ENCODE results near the gene TMEM44. TPM values are rescaled to one million over a fixed set of nuclear protein-coding genes. Genes with fewer than 3 reads are reported as not detected.
"Not testable (repeated sequence)": the region's sequence is repeated elsewhere in the genome, so short reads cannot be mapped to it uniquely, and the experiment has no call there.

TMEM44 gene
- total RNA-seq, 1 experiment from 2014 or later, result 70.1 TPM

DNA sequence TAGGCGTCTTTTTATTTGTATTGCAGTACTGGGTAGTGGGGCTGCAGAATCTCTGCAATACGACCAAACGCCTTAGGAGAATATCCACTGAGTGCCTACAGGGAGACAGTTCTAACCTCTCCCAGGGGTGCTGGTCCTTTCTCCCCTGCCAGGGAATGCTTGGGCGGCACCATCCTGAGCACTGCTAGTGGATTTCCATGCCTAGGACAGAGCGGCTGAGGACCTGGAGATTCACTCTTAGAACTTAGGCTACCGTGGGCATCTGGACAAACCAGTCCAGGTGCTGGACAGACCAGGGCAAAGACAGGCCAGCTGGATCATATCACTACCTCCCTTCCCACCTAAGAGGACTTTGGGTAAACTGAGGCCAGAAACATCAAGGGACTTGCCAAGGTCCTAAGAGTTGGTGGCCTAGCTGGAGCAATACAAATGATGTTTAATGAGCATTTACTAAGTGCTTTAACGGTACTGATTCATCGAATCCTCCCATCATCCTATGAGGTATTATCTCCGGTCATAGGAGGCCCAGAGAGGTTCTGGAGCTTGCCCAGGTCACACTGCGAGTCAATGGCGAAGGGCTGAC lies 902 bp downstream of the TMEM44 start:
- peak; percentile 40; the same call in 1 of the 2 replicates for ATAC-seq
- H3K9me3 ChIP-seq (ENCODE audit: control insufficient read depth, insufficient read depth, low read depth, low read length), result peaks cover 13% of the 10 kb centered on the region; the same call in 1 of the 2 replicates
- H3K27me3 ChIP-seq (ENCODE audit: control insufficient read depth, insufficient read depth, low read length), result no peaks in the 10 kb centered on the region
- BruUV-seq (replicated peaks), result TSS peak; percentile 71
- POLR2A ChIA-PET, result no interaction called here
- no peak for TF ChIP-seq POLR2AphosphoS5 (IDR thresholded peaks at IDR 0.05; ENCODE audit: low read depth, low read length)
- no peak for TF ChIP-seq TCF7L2 (IDR thresholded peaks at IDR 0.05; ENCODE audit: low read depth, low read length)
- TF ChIP-seq, protein P1, sequence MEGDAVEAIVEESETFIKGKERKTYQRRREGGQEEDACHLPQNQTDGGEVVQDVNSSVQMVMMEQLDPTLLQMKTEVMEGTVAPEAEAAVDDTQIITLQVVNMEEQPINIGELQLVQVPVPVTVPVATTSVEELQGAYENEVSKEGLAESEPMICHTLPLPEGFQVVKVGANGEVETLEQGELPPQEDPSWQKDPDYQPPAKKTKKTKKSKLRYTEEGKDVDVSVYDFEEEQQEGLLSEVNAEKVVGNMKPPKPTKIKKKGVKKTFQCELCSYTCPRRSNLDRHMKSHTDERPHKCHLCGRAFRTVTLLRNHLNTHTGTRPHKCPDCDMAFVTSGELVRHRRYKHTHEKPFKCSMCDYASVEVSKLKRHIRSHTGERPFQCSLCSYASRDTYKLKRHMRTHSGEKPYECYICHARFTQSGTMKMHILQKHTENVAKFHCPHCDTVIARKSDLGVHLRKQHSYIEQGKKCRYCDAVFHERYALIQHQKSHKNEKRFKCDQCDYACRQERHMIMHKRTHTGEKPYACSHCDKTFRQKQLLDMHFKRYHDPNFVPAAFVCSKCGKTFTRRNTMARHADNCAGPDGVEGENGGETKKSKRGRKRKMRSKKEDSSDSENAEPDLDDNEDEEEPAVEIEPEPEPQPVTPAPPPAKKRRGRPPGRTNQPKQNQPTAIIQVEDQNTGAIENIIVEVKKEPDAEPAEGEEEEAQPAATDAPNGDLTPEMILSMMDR (IDR thresholded peaks at IDR 0.05), result no peak
- no peak for TF ChIP-seq SIN3A (IDR thresholded peaks at IDR 0.05; ENCODE audit: borderline replicate concordance, insufficient read depth, low read depth, low read length)
- TF ChIP-seq, protein P2, sequence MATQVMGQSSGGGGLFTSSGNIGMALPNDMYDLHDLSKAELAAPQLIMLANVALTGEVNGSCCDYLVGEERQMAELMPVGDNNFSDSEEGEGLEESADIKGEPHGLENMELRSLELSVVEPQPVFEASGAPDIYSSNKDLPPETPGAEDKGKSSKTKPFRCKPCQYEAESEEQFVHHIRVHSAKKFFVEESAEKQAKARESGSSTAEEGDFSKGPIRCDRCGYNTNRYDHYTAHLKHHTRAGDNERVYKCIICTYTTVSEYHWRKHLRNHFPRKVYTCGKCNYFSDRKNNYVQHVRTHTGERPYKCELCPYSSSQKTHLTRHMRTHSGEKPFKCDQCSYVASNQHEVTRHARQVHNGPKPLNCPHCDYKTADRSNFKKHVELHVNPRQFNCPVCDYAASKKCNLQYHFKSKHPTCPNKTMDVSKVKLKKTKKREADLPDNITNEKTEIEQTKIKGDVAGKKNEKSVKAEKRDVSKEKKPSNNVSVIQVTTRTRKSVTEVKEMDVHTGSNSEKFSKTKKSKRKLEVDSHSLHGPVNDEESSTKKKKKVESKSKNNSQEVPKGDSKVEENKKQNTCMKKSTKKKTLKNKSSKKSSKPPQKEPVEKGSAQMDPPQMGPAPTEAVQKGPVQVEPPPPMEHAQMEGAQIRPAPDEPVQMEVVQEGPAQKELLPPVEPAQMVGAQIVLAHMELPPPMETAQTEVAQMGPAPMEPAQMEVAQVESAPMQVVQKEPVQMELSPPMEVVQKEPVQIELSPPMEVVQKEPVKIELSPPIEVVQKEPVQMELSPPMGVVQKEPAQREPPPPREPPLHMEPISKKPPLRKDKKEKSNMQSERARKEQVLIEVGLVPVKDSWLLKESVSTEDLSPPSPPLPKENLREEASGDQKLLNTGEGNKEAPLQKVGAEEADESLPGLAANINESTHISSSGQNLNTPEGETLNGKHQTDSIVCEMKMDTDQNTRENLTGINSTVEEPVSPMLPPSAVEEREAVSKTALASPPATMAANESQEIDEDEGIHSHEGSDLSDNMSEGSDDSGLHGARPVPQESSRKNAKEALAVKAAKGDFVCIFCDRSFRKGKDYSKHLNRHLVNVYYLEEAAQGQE (IDR thresholded peaks at IDR 0.05; ENCODE audit: insufficient read depth in 1 of 2, low read depth in 2 of 2, low read length in 1 of 2), result no peak
- H3K4me1 ChIP-seq (ENCODE audit: control insufficient read depth, insufficient read depth, low read length), result peaks cover 3% of the 10 kb centered on the region; the same call in 1 of the 2 replicates
- peak overlapping the region; percentile 83 to 85 for H3K4me3 ChIP-seq (ENCODE audit: low read depth in 2 of 2, low read length in 2 of 2)
- peak overlapping the region; percentile 93 for H3K27ac ChIP-seq (ENCODE audit: low read length)
- CTCF ChIA-PET, result interaction anchor here (0.7 kb wide), 1 partner anchor 160 kb away, joined by 3 read pairs; no protein-coding TSS in a partner anchor
- in situ Hi-C loops (cut with HindIII; ENCODE audit: low pct_unique_long_range_greater_than_20kb, low sequenced_read_pairs) (no loop called here), intact Hi-C loops (cut with micrococcal nuclease; ENCODE audit: unreplicated experiment) (no loop called here)
- DNase-seq (ENCODE audit: low read depth, low spot score), result no peak
- H3K36me3 ChIP-seq (ENCODE audit: control insufficient read depth, insufficient read depth, low read length), result peaks cover 2% of the 10 kb centered on the region; the same call in 1 of the 2 replicates

DNA sequence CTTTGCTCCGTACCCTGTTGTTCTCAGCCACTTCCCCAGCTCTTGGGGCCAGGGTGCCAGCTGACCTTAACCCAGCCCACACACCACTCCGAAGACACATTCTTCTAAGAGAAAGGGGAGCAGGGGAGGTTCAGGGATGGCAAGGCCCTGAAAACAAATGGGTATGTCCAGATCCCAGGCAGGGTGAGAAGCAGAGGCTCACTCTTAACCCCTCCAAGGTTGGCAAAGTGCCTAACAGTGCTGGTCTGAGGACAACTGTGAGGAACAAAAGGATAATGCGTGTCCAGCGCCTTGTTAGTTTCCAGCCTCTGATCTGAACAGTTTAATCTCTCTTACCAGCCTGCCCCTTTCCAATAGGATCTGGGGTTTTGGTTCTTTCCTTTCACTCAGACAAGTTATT lies 1.5 kb downstream of the TMEM44 start:
- in situ Hi-C loops (cut with HindIII; ENCODE audit: low pct_unique_long_range_greater_than_20kb, low sequenced_read_pairs), result no loop called here
- peaks cover 2% of the 10 kb centered on the region; the same call in 1 of the 2 replicates for H3K36me3 ChIP-seq (ENCODE audit: control insufficient read depth, insufficient read depth, low read length)
- intact Hi-C loops (cut with micrococcal nuclease; ENCODE audit: unreplicated experiment), result no loop called here
- TF ChIP-seq, protein P1 (IDR thresholded peaks at IDR 0.05), result no peak
- TF ChIP-seq TCF7L2 (IDR thresholded peaks at IDR 0.05; ENCODE audit: low read depth, low read length), result no peak
- TF ChIP-seq SIN3A (IDR thresholded peaks at IDR 0.05; ENCODE audit: borderline replicate concordance, insufficient read depth, low read depth, low read length), result no peak
- TF ChIP-seq, protein P2 (IDR thresholded peaks at IDR 0.05; ENCODE audit: insufficient read depth in 1 of 2, low read depth in 2 of 2, low read length in 1 of 2), result no peak
- no peak for TF ChIP-seq POLR2AphosphoS5 (IDR thresholded peaks at IDR 0.05; ENCODE audit: low read depth, low read length)
- peaks cover 3% of the 10 kb centered on the region; the same call in 1 of the 2 replicates for H3K4me1 ChIP-seq (ENCODE audit: control insufficient read depth, insufficient read depth, low read length)
- no peak for DNase-seq (ENCODE audit: low read depth, low spot score)
- CTCF ChIA-PET, result interaction anchor here (0.6 kb wide), 1 partner anchor 566 kb away, joined by 3 read pairs; no protein-coding TSS in a partner anchor
- H3K27ac ChIP-seq (ENCODE audit: low read length), result peak overlapping the region; percentile 93
- H3K9me3 ChIP-seq (ENCODE audit: control insufficient read depth, insufficient read depth, low read depth, low read length), result peaks cover 13% of the 10 kb centered on the region; the same call in 1 of the 2 replicates
- H3K4me3 ChIP-seq (ENCODE audit: low read depth in 2 of 2, low read length in 2 of 2), result no peak overlapping the region
- no TSS peak for BruUV-seq (replicated peaks)
- POLR2A ChIA-PET, result no interaction called here
- H3K27me3 ChIP-seq (ENCODE audit: control insufficient read depth, insufficient read depth, low read length), result no peaks in the 10 kb centered on the region
- no peak for ATAC-seq

DNA sequence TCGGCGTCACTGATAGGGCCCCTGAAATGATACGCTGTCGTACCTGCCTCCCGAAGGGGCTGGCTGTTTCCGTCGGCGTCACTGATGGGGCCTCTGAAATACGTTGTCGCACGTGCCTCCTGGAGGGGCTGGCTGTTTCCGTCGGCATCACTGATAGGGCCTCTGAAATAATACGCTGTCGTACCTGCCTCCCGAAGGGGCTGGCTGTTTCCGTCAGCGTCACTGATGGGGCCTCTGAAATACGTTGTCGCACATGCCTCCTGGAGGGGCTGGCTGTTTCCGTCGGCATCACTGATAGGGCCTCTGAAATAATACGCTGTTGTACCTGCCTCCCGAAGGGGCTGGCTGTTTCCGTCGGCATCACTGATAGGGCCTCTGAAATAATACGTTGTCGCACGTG lies 2.5 kb downstream of the TMEM44 start:
- DNase-seq (ENCODE audit: low read depth, low spot score); ATAC-seq; H3K36me3 ChIP-seq (ENCODE audit: control insufficient read depth, insufficient read depth, low read length); CTCF ChIA-PET; in situ Hi-C loops (cut with HindIII; ENCODE audit: low pct_unique_long_range_greater_than_20kb, low sequenced_read_pairs); H3K27me3 ChIP-seq (ENCODE audit: control insufficient read depth, insufficient read depth, low read length); BruUV-seq (replicated peaks); H3K4me3 ChIP-seq (ENCODE audit: low read depth in 2 of 2, low read length in 2 of 2); POLR2A ChIA-PET; intact Hi-C loops (cut with micrococcal nuclease; ENCODE audit: unreplicated experiment); H3K4me1 ChIP-seq (ENCODE audit: control insufficient read depth, insufficient read depth, low read length); H3K27ac ChIP-seq (ENCODE audit: low read length): not testable (repeated sequence)
- H3K9me3 ChIP-seq (ENCODE audit: control insufficient read depth, insufficient read depth, low read depth, low read length), result peaks cover 13% of the 10 kb centered on the region; the same call in 1 of the 2 replicates
